Fibroblast of skin of back (primary cell): ENCODE results near the gene HSPB9.
A peak's percentile ranks its signal among the peaks of the same experiment; 100 is the strongest.

ENCODE experiments used
- DNase-seq: peaks from one replicate; pipeline ENCODE4 v3.0.0-alpha.2; 2013

Gene HSPB9

DNA sequence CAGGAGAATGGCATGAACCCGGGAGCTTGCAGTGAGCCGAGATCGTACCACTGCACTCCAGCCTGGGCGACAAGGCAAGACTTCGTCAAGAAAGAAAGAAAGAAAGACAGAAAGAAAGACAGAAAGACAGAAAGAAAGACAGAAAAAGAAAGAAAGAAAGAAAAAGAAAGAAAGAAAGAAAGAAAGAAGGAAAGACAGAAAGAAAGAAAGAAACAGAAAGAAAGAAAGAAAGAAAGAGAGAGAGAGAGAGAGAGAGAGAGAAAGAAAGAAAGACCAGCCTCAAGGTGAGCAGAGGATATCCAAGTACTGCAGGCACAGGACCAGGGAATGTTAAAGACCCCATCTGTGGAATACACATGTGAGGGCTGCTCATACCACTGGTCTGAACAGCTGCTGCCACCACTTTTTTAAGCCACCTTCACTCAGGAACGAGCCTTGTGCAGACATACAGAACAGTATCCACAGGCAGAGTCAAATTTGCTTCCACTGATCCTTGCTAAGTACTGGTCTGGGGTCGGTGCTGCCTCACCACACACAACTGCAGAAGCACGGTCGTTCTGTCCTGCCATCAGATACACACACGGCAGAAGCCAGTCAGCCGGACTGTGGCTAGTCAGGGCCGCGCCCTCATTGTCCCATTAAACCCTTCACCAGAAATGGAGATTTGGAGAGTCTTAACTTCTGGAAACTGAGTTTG is 24.5 kb downstream of the HSPB9 start:
- DNase-seq, result no peak

DNA sequence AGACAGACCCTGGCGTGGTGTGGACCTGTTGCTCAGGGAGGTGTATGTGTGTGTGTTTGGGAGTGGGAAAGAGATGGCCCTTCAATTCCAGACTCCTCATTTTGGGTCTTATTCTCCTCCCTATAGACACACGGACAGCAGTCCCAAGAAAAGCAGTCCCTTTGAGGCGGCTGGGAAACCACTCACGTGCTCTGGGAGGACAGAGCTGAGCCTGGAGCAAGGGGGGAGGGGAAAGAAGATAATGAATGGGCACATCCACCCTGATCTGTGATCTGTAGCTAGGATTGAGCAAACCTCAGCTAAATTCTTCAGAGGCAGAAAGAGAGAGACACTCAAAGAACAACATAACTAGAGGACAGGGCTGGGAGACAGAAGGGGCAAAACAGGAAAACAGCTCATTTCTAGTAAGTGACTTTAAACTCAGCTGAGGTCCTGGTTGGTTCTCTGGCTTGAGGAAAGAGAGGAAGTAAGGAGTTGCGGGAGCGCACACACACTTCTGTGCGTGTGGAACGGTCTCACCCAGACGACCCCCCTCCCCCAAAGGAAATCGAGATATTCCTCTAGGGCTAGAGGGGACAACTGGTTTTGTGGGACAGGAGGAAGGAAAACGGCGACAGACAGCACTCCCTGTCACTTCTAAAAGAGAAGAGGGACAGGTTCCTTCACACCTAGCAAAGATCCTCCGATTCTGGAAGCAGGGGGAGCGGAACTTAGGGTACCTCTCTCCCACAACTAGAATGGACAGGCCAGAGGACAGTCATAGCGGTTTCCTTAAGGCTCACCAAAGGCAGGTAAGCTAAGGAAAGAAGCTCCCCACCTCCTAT is 31.5 kb downstream of the HSPB9 start:
- peak; percentile 35 for DNase-seq

DNA sequence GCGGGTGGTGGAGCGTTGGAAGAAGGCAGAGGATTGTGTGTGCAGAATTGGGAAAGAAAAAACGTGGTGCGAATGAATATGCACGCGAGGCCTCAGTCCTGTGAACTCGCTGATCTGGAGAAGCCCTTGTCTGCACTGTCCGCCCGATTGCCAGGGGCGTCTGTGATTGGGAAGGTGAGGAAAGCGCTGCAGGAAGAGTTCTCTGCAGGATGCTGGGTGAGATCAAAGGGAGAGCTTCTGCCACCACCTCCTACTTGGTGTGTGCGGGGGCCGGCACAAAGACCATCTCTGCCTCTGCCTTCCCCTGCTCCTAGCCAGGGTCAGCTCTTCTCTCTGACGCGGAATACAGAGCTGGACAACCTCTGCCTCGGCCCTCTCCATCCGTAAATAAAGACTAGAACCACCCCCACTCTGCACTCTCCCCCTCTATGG is 33.0 kb downstream of the HSPB9 start:
- DNase-seq, result no peak

DNA sequence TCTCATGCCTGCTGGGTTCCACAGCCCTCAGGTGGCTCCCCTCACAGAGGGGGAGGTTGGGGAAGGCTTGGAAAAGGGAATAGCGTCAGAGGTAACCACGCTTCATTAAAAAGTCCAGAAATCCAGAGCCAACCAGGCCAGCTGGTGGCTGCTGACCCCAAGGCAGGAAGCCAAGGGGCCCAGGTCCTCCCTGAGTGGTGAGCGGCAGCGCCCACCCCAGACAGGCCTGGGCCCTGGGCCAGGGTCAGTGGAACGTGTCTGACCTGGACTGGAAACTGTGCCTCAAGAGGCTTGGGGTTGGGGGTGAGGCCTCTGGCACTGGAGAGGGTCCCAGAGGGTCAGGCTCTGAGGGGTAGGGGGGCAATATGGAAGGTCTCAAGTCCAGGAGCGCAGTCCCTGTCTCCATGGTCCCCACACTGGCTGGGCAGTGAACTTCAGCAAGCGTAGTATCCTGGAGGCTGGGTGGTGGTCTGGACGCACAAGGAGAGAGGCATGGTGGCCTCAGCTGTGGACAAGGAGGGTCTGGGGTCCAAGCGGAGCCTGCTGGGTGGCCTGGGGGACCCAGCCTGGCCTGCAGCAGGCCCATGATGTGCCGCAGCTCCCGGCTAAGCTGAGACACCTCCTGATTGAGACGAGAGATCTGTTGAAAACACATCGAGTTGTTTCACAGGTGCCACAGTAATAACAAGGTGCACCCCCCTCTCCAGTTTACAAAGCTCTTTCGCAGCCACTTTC is 37.4 kb downstream of the HSPB9 start:
- DNase-seq, result no peak

DNA sequence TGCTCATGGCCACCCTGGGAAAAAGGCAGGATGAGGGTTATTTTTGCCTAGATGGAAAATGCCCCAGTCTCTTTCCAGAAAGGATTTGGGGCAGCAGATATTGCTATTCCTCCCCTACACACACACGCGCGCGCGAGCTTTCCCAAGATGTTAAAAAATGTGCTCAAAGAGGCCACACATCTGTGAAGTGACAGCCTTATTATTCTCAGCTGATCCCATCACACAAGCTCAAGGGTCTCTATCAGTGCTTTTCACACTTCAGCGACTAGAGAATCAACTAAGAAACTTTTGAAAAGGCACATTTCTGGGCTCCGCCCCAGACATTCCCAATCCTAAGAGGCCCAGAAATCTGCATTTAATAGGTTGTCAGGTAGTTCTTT is 37.9 kb downstream of the HSPB9 start:
- no peak for DNase-seq

DNA sequence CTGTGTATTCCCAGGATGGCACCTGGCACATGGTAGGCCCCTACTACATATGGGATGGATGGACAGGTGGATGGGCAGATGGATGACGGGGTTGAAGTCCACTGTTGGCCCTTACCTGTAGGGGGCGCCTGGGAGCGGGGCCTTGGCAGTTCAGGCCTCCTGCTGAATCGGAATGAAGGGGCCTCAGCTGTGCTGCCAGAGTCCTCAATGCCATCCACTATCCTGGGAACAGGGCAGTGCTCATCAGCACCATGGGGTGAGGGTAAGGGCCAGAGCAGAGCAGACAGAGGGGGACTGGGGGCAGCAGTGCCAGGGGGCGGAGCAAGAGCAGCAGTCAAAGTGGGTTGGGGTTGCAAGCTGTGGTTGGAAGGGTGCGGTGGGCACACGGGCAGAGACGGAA is 40.5 kb downstream of the HSPB9 start:
- DNase-seq, result no peak

DNA sequence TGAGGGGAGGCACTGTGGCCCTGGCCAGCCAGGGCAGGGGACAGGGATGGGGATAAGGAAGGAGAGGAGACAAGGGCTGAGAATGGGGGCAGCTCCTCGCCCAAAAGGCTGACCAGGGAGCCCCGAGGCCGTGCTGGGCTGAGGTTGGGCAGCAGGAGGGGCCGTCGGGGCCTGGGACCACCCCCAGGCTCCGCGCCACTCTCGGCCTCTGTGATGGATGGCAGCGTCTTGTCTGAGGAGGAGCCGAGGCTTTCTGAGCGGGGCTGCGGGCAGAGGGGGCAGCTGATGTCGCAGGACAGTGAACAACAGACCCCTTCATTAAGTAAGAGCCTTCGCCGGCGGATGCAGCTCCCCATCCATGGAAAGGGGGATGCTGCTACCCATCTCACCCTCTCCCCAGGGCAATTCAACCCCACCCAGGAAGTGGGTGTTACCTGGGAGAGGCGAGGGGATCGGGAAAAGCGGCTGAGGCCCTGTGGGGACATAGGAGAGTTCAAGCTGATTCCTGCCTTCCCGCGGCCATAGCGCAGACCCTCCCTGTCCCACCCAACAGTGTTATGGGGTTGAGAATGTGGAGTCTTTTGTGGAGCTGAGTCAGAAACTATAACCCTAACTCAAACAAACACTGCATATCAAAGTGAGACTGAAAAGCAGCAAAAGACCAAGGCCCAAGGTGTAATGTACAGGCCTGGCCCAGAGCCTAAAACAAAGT is 41.2 kb downstream of the HSPB9 start:
- no peak for DNase-seq

DNA sequence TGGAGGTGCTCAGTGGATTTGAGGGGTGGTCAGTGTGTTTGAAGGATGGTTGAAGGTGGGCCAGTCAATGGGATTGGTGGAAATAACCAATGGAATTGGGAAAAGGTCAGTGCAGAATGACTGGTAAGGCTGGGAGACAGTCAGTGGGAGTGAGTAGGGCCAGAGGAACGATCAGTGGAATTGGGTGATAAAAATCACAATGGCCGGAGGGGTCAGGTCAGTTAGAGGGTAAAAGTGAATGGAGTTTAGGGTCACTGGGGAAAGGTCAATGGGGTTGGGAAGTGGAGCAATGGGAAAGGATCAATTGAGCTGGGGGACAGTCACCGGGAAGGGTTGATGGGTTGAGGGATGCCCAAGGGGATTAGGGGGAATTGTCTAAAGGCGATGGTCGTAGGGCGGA is 43.1 kb downstream of the HSPB9 start:
- no peak for DNase-seq

DNA sequence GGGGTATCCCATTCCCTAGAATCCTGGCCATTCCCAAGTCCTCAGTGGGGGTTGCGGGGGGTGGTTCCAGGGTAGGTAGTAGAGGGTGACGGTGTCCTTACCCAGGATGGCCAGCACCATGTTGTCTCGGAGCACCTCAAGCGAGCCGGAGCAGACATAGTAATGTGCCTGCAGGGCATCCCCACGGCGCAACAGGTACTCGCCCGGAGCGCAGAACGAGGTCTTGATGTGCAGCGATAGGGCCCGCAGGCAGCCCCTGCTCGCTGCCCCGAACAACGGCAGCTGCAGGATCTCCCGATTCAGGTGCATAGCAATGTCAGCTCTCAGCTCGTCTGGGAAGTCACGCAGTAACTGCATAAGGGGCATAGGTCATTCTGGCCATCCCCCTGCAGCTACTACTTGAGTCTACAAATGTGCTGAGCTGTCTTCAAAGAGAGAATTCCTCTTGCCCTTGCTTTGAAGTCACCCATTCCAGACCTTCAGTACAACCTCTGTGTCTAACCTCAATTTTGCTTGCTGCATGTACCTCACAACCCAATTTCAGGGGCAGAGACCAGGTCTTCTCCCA is 43.7 kb downstream of the HSPB9 start:
- DNase-seq, result no peak

DNA sequence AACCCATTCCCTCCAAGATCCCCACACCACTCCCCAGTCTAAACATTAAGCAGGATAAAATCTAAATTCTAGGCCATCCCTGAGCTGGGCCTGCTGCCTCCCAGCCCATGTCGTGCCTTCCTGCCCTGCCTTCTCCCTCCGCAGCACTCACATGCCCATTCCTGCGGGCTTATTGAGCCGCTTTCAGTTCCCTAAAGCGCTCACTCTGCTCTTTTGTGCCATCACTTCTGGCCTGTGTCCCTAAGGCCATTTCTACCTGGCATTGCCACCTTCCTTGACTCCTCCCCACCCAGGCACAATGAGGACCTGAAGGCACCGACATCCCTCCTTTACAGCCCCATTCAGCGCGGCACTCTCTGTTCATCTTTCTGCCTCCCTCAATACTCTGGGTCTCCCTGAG is 45.2 kb downstream of the HSPB9 start:
- no peak for DNase-seq

DNA sequence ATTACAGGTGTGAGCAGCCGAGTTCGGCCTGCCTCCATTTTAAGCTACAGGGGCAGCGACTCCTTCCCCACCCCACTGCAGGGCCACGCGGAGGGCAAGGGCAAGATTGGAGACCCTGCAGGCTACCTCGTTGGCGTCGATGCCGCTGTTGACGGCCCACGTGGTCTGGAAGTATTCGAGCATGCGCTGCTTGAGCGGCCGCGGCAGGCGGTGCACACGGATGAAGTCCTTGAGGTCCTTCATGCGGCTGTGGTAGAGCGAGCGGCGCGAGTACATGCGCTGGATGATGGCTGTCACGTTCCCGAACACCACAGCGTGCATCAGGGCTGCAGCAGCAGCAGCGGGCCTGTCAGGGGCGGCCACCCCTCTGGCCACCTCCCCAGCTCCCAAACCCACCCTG is 46.7 kb downstream of the HSPB9 start:
- DNase-seq, result no peak

DNA sequence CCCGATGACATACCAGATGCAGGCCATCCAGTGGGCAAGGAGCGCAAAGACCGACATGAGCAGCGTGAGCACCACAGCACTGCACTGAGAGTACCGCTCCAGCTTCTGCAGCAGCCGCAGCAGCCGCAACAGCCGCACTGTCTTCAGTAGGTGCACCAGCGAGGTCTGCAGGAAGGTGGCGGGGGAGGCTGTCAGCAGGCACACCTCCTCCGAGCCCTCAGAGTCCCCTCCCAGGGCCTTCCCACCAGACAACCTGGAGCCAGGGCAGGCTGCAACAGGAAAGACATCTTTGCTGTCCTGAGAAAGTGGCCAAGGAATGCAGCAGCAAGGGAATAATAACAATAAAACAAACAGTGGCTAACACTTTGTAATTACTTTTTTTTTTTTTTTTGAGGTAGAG is 49.2 kb downstream of the HSPB9 start:
- no peak for DNase-seq
